Measurements from ENCODE around the gene KNCN.

Gene KNCN

DNA sequence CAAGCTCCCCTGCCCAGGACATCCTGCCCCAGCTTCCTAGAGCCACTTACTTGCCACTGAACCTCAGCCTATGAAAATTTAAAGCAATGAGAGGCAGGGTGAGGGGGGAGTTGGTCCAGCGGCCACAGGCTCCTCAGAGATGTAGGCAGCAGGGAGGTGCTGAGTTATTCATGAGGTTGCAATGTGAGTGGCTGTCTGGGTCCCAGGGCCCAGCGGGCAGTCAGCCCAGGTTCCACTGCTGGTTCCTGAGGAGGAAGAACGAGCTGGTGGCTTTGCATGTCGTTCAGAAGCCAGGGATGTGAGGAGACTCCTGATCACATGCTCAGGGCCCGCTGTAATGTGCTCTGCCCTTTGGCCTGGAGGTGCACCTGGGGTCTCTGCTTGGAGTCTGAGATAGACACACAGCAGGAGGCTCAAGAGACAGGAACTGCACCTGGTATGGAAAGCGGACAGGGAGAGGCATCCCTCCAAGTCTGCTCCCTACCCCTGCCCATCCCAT, at the start of gene KNCN:
TSS of gene KNCN (minus strand) at position 51 of the 499 bp plus-strand sequence. CDS start 432 bp downstream, outside the sequence.
- no peak for DNase-seq (ENCODE audit: low read depth in 2 of 2)

DNA sequence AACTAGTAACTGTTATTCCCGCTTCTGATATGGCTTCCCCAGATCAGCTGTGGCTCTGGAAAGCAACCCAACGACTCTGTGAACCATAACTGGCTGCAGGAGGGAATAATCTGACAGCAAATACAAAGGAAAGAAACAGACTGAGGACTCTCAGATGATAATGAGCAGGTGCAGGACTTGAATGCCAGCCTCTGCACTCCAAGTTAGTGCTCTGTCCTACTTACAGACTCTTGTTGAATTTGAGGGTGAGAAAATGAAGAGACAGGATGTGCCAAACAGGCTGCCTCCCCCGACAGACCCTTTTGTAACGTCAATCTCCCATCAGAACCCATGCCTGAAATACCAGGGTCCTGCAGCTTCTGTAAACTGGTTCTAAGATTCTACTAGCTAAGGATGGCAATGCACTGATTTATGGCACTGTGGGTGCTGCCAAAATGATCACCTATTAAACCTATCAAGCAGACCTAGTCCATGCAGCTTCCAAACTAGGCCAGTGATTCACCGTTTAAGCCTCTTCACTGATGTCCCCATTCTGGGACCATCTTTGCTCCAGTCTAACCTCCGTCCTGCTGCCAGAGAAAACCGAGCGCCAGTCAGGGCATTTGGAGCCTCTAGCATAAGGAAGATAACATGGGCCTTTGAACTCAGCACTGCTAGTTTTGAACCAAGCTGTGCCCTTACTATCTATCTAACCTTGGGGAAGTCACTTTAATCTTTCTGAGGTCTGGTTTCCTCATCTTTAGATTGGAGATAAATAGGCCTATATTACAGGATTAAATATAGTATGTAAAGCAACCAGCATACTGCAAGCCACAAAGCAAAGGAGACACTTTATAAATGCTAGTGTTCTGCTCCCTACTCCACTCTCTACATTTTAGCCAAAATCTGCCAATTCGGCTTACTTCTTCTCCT, 47.9 kb upstream of the KNCN start:
- DNase-seq (ENCODE audit: low read depth in 2 of 2): no peak

DNA sequence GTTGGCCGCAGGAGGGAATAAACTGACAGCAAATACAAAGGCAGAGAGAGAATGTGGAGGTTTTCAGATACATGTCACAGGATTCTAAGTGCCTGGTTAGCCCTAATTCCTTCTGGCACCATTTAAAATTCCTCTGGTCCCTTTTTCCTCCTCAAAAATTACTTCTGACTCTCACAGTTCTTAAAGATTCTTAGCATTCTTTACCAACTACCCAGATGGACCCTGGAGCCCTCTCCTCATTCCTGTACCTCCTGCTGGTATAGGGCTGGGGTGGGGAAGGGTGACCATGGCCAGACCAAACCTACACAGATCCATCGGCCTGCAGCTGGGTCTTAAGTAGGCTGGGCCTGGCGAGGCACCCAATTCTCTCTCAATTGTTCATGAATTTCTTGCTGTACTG, 45.4 kb upstream of the KNCN start:
- no peak for DNase-seq (ENCODE audit: low read depth in 2 of 2)

DNA sequence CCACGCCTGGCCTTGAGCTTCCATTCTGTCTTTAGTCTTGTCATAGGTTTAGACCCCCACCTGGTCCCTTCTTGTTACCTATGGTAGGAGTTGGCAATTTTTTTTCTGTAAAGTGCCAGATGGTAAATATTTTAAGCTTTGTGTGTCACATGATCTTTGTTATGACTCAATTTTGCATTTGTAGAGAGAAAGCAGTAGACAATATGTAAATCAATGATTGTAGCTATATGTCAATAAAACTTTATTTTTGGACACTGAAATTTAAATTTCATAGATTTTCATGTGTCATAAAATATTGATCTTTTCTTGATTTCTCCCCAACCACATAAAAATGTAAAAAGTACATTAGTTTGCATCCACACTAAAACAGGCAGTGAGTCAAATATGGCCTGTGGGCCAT, 44.6 kb upstream of the KNCN start:
- no peak for DNase-seq (ENCODE audit: low read depth in 2 of 2)

DNA sequence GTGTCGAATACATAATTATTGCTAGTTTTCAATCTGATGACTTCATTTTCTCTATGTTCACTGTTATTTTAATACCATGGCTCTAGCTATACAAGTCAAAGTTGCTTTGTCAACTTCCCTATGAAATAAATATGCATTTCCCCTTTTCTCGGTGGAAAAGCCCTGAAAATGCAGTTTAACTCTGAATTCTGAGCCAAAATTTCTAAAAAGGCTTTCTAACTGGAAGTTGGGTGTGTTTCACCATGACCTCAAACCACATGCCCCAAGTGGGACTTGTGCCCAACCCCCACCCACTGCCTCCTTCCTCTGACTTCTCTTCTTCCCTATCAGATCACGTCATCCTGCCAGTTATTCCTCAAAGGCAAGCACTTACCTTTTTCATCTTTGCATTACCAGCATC, 43.7 kb upstream of the KNCN start:
- DNase-seq (ENCODE audit: low read depth in 2 of 2): no peak

DNA sequence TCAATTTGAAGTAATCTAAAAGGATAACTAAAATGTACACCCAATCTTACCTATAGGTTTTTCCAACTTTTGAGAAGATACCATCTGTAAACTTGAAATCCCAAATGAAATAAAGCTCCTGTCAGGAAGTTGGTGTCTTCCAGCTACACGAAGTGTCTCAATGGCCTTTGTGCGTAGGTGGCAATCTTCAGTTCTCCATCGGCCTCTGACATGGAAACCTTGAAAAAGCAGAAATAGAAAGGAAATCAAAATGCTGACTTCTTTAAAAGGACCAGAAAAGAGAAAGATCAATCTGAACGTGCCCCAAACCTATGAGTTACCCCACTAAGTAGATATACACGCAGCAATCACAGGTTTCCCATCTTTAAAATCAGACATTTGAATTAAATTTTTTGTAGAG, 42.6 kb upstream of the KNCN start:
- no peak for DNase-seq (ENCODE audit: low read depth in 2 of 2)

DNA sequence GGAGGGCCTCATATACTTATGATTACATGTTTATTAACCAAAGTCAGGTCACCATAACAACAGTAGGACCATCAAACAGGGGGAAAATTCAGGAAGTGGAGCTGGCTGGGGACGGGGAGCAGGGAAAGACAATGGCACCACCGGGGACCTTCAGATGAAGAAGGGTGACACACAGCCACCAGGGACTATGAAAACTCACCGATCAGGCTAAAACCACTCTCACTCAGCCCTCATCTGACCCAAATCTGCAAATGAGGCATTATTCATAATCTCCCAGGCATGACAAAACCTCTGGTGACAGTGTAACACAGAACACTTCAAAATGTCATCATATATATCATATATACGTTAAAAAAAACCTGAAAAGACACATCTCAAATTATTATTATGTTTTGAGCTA, 41.4 kb upstream of the KNCN start:
- no peak for DNase-seq (ENCODE audit: low read depth in 2 of 2)

DNA sequence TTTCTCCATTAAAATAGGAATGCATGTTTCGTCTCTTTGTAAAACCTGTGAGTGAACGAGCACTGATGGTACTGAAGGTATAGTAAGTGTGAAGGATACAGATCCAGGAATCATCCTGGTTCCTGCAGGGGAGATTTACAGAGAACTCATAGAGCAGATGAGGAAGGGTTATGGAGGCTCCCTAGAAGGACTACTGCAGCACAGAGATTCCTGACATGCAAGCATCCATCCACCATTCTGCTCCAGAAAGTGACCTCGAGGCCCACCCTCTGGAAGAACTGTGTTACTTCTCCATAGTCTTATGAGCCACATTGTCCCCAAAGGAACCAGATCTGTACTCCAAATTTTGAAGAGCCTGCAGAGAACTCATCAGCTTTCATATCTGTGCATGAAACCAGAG, 38.1 kb upstream of the KNCN start:
- DNase-seq (ENCODE audit: low read depth in 2 of 2): no peak

DNA sequence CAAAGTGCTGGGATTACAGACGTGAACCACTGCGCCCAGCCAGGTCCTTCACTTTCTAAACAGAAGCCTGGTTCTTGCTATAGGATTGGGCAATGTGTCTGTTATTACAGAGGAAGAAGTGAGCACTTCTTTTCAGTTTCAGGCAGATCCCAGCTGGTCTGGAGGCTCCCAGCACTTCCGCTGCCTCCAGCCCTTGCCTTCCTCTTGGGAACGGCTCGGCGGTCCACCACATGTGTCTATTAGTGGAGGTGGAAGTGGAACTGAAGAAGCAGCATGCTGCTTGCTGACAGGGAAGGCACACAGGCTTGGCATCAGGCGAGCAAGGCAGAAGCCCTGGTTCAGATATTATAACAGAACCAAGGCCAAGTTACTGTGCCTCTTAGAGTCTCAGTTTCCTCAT, 35.6 kb upstream of the KNCN start:
- no peak for DNase-seq (ENCODE audit: low read depth in 2 of 2)

DNA sequence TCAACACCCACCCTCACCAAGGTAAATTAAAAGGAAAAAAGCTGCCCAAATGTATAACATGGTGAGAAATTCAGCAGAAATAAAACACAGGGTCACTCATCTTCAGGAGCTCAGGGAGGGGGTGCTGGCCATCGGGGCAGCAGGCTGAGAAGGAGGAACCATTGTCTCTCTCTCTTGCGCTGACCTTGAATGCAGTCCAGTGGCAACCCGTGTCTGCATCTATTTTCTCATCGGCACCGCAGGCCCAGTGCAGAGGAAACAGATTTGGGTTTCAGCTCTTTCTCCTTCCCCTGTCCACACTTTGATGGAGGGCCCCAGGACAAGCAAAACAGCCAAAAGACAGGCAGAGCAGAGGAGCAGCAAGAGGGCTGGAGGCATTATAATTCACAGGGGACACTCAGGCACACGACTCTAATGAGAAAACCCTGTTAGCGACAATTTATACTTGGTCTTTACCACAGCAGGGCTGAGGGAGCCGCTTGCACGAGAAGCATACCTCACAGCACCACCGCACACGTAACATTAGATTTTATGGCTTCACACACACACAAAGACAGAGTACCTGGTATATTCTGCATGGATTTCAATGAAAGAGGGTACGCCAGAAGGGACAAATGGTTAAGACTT, 34.0 kb upstream of the KNCN start:
- no peak for DNase-seq (ENCODE audit: low read depth in 2 of 2)

DNA sequence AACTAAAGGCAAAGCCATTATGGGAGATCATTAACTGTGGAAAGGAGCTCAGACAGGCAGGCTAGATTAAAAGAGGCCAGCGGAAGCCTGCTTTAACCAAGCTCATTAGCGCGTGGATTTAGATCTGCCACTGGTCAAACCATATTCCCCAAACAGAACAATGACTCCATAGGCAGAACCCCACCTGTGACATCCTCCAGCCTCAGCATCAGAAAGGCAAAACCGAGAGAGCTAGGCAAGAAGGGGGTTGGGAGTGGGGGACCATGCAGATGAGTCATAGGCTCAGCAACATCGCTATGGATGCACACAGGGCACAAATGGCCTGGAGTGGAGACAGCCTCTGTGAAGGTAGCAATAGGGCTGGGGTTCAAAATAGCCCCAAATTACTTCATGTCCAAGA, 32.0 kb upstream of the KNCN start:
- DNase-seq (ENCODE audit: low read depth in 2 of 2): no peak

DNA sequence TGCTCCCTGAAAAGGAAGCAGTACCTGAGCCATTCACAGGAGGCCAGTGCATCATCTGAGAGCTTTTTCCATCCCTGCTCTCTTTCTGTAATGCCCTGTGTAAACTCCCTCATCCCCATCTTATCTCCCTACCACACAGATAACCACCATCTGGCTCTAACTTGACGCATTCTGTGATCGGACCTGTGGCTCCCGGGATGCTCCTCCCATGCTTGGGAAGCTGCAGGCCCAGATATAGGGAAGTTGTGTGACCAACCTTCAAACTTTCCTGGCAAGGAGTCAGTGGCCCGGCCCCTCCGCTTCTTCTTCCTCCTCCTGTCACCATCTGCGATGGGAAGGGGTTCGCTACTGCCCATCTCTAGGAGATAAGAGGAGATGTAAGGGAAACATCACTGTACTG, 31.5 kb upstream of the KNCN start:
- DNase-seq (ENCODE audit: low read depth in 2 of 2): no peak

DNA sequence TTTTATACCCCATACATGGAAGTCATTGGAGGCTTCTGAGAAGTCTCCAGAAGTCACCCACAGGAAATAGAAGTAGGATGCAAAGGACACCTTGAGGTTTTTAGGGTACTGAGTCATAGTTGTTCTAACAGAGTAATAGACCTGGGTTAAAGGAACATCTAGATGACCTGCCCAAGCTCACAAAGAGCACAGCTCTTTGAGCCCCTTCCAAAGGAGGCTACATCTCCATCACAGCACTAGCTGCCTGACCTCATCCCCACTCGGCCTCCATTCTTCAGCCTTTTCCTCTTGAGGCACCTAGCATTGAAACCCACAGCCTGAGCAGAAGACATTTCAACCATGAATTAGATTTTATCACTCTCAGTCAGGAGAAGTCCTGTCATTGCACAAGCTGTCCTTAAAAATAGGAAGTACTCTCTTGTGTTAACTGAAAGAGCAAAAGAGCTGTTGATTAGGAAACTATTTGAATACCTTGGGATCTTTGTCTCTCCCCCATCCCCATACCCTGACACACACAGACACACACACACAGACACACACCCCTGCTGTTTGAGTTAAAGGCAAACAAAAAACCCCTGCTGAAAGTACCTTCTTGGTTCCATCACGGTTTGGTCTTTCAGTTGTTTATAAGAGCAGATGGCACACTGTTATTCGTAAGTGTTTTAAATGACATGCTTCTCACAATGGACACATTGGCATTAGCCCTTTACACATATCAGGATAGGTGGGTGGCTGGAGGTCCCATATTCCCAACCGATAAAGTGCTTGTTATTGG, 30.4 kb upstream of the KNCN start:
- no peak for DNase-seq (ENCODE audit: low read depth in 2 of 2)

DNA sequence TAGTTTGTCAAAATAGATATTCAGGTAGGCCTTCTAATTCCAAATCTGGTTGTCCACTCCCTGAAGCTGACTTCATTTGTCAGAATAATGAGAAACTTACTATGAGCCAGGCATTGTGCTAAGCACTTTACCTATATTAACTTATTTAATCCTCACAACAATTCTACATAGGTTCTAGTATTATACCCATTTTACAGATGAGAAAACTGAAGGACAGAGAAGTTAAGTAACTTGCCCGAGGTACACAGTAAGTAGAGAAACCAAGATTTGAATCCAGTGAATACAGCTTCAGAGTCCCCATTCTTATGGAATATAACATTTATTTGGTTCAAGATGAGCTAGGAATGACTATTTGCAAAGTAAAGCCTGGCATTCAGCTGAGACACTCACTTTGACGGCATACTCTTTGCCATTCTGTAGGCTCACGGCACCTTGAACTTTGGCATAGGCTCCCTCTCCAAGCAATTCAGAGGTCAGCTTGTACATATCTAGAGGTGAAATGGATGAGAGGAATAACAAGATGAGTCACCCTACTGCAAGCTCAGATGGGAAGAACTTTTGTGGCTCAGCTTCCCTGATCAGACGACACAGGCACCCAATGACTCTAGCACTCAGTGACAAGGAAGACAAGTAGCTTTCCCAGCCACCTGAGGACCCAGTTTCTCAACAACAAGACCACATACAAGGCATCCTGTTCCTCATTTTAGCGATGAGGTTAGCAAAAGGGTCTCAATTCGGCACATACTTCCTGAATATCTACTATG, 28.9 kb upstream of the KNCN start:
- DNase-seq (ENCODE audit: low read depth in 2 of 2): no peak

DNA sequence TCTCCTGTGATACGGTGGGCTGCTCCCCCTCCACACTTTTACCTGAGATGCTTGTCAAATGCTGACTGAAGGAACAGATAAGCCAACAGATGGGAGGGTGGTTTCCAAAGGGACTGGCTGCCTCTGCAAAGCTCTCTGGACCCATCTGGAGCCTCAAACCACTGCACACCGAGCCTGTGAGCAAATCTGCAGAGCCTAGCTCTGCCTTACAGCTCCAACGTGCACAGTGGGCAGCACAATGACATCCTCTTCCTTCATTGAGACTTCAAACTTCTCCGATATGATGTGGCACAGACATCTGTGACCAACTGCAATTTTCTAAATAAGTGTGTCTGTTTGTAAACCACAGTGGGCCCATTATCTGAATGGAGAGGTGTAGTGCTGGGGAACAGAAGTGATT, 26.2 kb upstream of the KNCN start:
- no peak for DNase-seq (ENCODE audit: low read depth in 2 of 2)

DNA sequence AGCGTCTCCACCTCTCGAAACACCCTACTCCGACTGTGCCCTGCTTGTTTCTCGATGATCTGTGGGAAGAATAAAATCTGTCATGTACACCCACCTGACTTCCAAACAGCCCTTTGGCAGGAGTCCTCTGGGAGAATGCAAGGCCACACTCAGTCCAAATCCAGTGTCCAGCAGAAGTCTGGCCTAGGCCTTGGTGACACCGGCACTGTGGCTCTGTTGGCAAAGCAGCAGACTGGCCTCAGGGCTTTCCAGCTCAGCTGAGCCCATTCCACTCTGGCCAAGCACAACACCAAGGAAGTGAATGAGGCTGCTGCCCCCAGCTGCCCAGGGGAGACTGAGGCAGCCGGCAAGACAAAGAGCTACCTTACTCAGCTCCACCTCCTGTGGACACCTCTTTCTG, 25.1 kb upstream of the KNCN start:
- DNase-seq (ENCODE audit: low read depth in 2 of 2): no peak

DNA sequence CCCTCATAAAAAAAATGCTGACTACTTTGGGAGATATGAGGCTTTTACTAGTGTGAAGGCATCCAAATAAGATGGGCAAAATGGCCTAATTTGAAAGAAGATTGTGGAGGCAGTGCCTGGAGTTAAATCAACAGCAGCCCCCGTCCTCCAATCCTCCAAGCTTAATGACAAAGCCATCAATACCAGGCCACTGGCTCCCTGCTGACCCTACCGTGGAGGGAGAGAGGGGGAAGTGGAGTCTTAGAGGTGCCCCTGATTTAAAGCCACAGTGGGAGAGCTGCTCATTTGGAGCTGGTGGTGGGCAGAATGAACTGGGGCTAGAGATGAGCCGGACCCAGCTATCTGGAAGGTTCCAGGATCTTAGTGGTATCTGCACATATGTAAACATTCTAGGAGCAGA, 24.3 kb upstream of the KNCN start:
- DNase-seq (ENCODE audit: low read depth in 2 of 2): no peak

DNA sequence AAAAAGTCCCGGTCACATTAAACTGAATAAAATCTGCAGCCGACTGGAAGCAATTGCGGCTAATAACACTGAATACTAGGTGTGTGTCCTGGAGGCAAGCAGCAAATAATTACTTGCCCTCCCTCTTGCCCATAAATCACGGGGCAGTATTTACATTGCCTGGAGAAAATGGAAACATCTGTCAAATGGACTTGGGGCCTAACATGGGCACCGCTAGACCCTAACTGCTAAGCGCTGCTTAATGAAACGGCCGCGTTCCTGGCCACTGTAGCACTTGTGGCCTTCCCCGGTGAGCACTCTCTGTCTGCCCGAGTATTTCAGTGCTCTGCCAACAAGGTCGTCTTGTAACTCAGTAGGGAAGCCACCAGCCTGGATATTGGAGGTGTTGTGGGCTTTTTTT, 23.9 kb upstream of the KNCN start:
- DNase-seq (ENCODE audit: low read depth in 2 of 2): no peak

DNA sequence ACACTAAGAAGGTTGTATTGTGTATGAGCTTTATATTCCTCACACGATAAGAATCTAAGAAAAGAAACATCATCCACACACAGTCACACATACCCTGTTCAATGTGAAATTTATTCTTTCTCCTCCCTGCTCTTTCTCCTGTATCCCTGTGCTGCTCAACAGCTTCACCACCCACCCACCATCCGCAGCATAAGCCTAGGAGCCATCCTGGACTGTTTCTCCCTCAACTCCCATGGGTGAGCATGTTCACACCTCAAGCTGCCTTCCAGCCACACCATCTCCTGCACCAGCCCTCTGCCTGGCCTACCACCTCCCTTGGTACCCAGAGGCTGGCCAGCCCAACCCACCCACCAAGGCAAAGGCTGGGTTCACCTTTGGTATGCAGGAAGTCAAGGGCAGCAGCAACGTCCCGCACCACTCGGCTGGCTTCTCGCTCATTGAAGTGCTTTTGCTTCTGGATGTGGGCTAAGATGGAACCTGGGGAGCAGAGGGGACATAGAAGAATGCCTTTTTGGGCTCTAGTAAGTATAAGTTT, 20.3 kb upstream of the KNCN start:
- no peak for DNase-seq (ENCODE audit: low read depth in 2 of 2)

DNA sequence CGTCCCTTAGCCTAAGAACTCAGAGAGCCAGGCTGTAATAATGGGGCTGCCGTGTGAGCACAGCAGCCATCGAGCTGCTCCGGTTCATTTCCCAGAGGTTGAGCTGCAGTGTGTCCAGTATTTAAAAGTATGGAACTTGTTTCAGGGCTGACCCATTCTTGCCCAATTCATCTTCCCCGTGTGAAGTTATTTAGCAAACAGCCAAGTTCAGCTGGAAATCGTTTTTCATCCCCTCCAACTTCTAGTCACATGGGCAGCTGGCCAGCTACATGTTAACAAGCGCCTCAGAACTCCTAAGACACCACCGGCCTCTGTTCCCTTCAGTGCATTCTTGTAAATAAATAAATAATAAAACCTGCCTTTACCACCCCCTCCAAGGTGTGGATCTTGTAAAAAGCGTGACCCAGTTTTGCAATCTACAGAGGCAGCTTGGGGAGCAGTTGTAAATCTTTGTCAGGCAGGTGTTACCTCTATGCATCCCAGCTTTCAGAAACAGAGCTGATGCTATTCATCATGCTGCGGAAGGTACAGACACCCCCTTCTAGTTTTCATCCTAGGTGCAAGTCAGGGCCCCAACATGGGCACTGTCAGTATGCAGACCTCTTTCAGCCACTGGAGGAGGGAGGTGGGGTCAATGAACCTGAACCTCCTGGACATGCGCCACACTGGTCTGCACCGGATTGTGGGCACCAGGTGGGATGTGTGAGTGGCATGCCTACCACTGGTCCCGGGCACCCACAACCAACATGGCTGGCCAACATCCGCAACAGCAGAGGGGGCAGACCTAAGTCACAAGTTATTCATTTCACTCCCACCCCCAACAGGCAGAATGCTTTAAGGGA, 18.7 kb upstream of the KNCN start:
- no peak for DNase-seq (ENCODE audit: low read depth in 2 of 2)

DNA sequence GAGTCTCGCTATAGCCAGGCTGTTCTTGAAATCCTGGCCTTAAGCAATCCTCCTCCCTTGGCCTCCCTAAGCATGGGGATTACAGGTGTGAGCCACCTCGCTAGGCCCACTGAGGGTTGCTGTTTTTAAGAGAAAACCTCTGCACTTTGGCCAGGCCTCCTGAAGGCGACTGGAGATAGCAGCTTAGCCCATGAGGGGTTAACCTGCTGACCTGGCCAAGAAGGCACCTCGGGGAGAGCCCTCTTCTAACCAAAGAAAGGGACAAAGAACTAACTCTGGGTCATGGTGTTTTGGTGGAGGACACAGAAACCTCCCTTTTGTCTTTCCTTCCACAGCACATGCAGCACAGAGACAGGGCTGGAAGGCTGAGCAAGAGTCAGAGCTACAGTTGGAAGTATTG, 17.7 kb upstream of the KNCN start:
- DNase-seq (ENCODE audit: low read depth in 2 of 2): no peak

All from stimulated activated CD4-positive, alpha-beta T cell treated with anti-CD3 and anti-CD28 coated beads, Interleukin-1b, Interleukin-23, amount 100 ng/mL, for 1 hour (primary cell).